HG02588 (cell line): ENCODE data around the gene EPS15.

ENCODE experiments used
- ATAC-seq: cut with Tn5 transposase; IDR thresholded peaks from one replicate; pipeline ENCODE4 v1.9.1; 2021; ENCODE audit warnings: mild to moderate bottlenecking, moderate library complexity; ENCODE audit not compliant: unreplicated experiment

Gene EPS15

GRCh38 chr1:51324251-51325010 lies 194.6 kb downstream of the EPS15 start:
- no peak for ATAC-seq

- no peak for ATAC-seq
Measured at GRCh38 chr1:51323778-51324177, 195.3 kb downstream of the EPS15 start.

GRCh38 chr1:51322417-51323101 lies 196.5 kb downstream of the EPS15 start:
- ATAC-seq: no peak

- no peak for ATAC-seq
Measured at GRCh38 chr1:51321924-51322280, 197.2 kb downstream of the EPS15 start.

GRCh38 chr1:51320967-51321923 lies 197.8 kb downstream of the EPS15 start:
- no peak for ATAC-seq

GRCh38 chr1:51317798-51318197 lies 201.3 kb downstream of the EPS15 start:
- no peak for ATAC-seq

- ATAC-seq: no peak
Measured at GRCh38 chr1:51316846-51317120, 202.3 kb downstream of the EPS15 start.

GRCh38 chr1:51316113-51316845 lies 202.8 kb downstream of the EPS15 start:
- ATAC-seq: no peak

- no peak for ATAC-seq
Measured at GRCh38 chr1:51314974-51315373, 204.1 kb downstream of the EPS15 start.

GRCh38 chr1:51313961-51314777 lies 204.9 kb downstream of the EPS15 start:
- no peak for ATAC-seq

- no peak for ATAC-seq
Measured at GRCh38 chr1:51313268-51313852, 205.7 kb downstream of the EPS15 start.

- ATAC-seq: no peak
Measured at GRCh38 chr1:51312718-51313117, 206.3 kb downstream of the EPS15 start.

- no peak for ATAC-seq
Measured at GRCh38 chr1:51311826-51312225, 207.2 kb downstream of the EPS15 start.

- no peak for ATAC-seq
Measured at GRCh38 chr1:51310871-51311613, 208.0 kb downstream of the EPS15 start.

- no peak for ATAC-seq
Measured at GRCh38 chr1:51309291-51309690, 209.8 kb downstream of the EPS15 start.

GRCh38 chr1:51308636-51309035 lies 210.4 kb downstream of the EPS15 start:
- no peak for ATAC-seq

GRCh38 chr1:51306950-51307349 lies 212.1 kb downstream of the EPS15 start:
- no peak for ATAC-seq

GRCh38 chr1:51305371-51305823 lies 213.7 kb downstream of the EPS15 start:
- no peak for ATAC-seq

- ATAC-seq: no peak
Measured at GRCh38 chr1:51304360-51304759, 214.7 kb downstream of the EPS15 start.
